H1 (cell line): ENCODE data around the gene FCN2. TPM values are rescaled to one million over a fixed set of nuclear protein-coding genes. Genes with fewer than 3 reads are reported as not detected.

Experiments
- CTCF ChIA-PET: fragments of 300-600 bp; sonication (Branson Sonifier 250); formaldehyde crosslinking; loops from one replicate; lab custom pipeline; 2021; ENCODE audit not compliant: partially characterized antibody; lab: Charles Lee
- POLR2A ChIA-PET: fragments of 300-600 bp; sonication (Branson Sonifier 250); formaldehyde crosslinking; loops from one replicate; lab custom pipeline; 2021; ENCODE audit warnings: inconsistent platforms; ENCODE audit not compliant: partially characterized antibody; lab: Charles Lee
- DNase-seq, 2 experiments: peaks; one replicate each; pipeline versions ENCODE4 v3.0.0 to v3.0.0-alpha.2; 2010 to 2022; ENCODE audit warnings: low spot score in 2 of 2, low read depth in 1 of 2, mixed read lengths in 1 of 2
- FAIRE-seq: peaks from 2 replicates; lab custom pipeline; 2011; peaks lifted over from hg19 to GRCh38; lab: Jason Lieb, UNC
- H2AFZ ChIP-seq: 2 replicates; pipeline ENCODE4 v1.8.1; 2012; ENCODE audit warnings: low read length, inconsistent platforms
- H2AK5ac ChIP-seq: 2 replicates; pipeline ENCODE4 v1.6.1; 2013; ENCODE audit warnings: low read depth, low read length
- H2BK120ac ChIP-seq: replicated peaks from 2 replicates; pipeline ENCODE3; 2013; ENCODE audit warnings: low read depth, low read length, inconsistent platforms
- H2BK12ac ChIP-seq: 2 replicates; pipeline ENCODE4 v1.6.1; 2013; ENCODE audit warnings: low read depth, low read length
- H2BK15ac ChIP-seq: 2 replicates; pipeline ENCODE4 v1.6.1; 2013; ENCODE audit warnings: low read length
- H2BK20ac ChIP-seq: 2 replicates; pipeline ENCODE4 v1.6.1; 2013; ENCODE audit warnings: low read length
- H2BK5ac ChIP-seq: 2 replicates; pipeline ENCODE4 v1.6.1; 2013; ENCODE audit warnings: low read depth, low read length
- H3K14ac ChIP-seq: 2 replicates; pipeline ENCODE4 v1.6.1; 2013; ENCODE audit warnings: inconsistent platforms; ENCODE audit not compliant: insufficient read length
- H3K18ac ChIP-seq: 2 replicates; pipeline ENCODE4 v1.6.1; 2013; ENCODE audit warnings: low read length; ENCODE audit errors: extremely low read depth
- H3K23ac ChIP-seq: 2 replicates; pipeline ENCODE4 v1.6.1; 2013; ENCODE audit warnings: inconsistent platforms; ENCODE audit not compliant: insufficient read length
- H3K23me2 ChIP-seq: 2 replicates; pipeline ENCODE4 v1.6.1; 2013; ENCODE audit warnings: low read depth, low read length
- H3K27ac ChIP-seq: 2 replicates; pipeline ENCODE4 v1.6.1; 2011; ENCODE audit warnings: low read depth, low read length, inconsistent platforms
- H3K27me3 ChIP-seq, 4 experiments: replicated peaks in 1 of 4; 1 replicate in 1 of 4; 2 replicates in 3 of 4; pipeline versions ENCODE4 v1.6.1 to v1.8.1; 2011 to 2013; ENCODE audit warnings: low read length in 3 of 4, mild to moderate bottlenecking in 3 of 4, inconsistent platforms in 2 of 4, mixed read lengths in 2 of 4, moderate library complexity in 1 of 4; ENCODE audit not compliant: control insufficient read depth in 3 of 4, insufficient read depth in 3 of 4; ENCODE audit errors: extremely low read depth in 1 of 4
- H3K36me3 ChIP-seq, 4 experiments: 2 replicates each; pipeline versions ENCODE4 v1.6.1 to v1.8.1; 2011 to 2013; ENCODE audit warnings: mild to moderate bottlenecking in 4 of 4, low read length in 3 of 4, moderate library complexity in 2 of 4, control low read depth in 1 of 4, inconsistent platforms in 1 of 4; ENCODE audit not compliant: insufficient read depth in 4 of 4, control insufficient read depth in 2 of 4
- H3K4ac ChIP-seq: replicated peaks from 2 replicates; pipeline ENCODE3; 2013; ENCODE audit warnings: low read length, low read depth, mixed read lengths, inconsistent platforms; ENCODE audit not compliant: insufficient read length
- H3K4me1 ChIP-seq, 4 experiments: replicated peaks in 1 of 4; 1 replicate in 1 of 4; 2 replicates in 3 of 4; pipeline versions ENCODE4 v1.6.1 to v1.8.1; 2011 to 2013; ENCODE audit warnings: low read length in 3 of 4, inconsistent platforms in 2 of 4, mixed read lengths in 1 of 4; ENCODE audit not compliant: insufficient read depth in 4 of 4, control insufficient read depth in 3 of 4
- H3K4me2 ChIP-seq, 2 experiments: 2 replicates each; pipeline versions ENCODE4 v1.6.1 to v1.8.1; 2011 to 2013; ENCODE audit warnings: low read depth in 2 of 2, low read length in 2 of 2, control low read depth in 1 of 2, inconsistent platforms in 1 of 2, mild to moderate bottlenecking in 1 of 2; ENCODE audit not compliant: insufficient read depth in 1 of 2
- H3K4me3 ChIP-seq, 4 experiments: fragments of 200-600, 300-600 bp in 1 of 4; sonication (generic), shearing (Covaris generic), sonication (Bioruptor Twin) in 1 of 4; 2 replicates each; pipeline versions ENCODE4 v1.5.1 to v1.8.1; 2011 to 2016; ENCODE audit warnings: low read length in 4 of 4, low read depth in 3 of 4, control low read depth in 2 of 4, inconsistent platforms in 2 of 4, mild to moderate bottlenecking in 2 of 4, mixed read lengths in 1 of 4, moderate library complexity in 1 of 4; ENCODE audit not compliant: insufficient read depth in 2 of 4; ENCODE audit errors: extremely low read depth in 1 of 4
- H3K56ac ChIP-seq: replicated peaks from 2 replicates; pipeline ENCODE3; 2013; ENCODE audit warnings: low read depth, mild to moderate bottlenecking, mixed read lengths, low read length, inconsistent platforms; ENCODE audit not compliant: insufficient read length
- H3K79me1 ChIP-seq: 2 replicates; pipeline ENCODE4 v1.6.1; 2013; ENCODE audit warnings: low read depth, low read length, control low read depth
- H3K79me2 ChIP-seq, 2 experiments: 2 replicates each; pipeline versions ENCODE4 v1.6.1 to v1.8.1; 2012 to 2013; ENCODE audit warnings: low read length in 2 of 2, mild to moderate bottlenecking in 2 of 2, inconsistent platforms in 1 of 2; ENCODE audit not compliant: insufficient read depth in 2 of 2, control insufficient read depth in 1 of 2
- H3K9ac ChIP-seq, 4 experiments: replicated peaks in 1 of 4; 1 replicate in 1 of 4; 2 replicates in 3 of 4; pipeline versions ENCODE4 v1.6.1 to v1.8.1; 2011 to 2013; ENCODE audit warnings: low read depth in 3 of 4, low read length in 3 of 4, control low read depth in 2 of 4, mild to moderate bottlenecking in 2 of 4, moderate library complexity in 2 of 4, inconsistent platforms in 1 of 4; ENCODE audit errors: extremely low read depth in 1 of 4
- H3K9me3 ChIP-seq, 2 experiments: 2 replicates each; pipeline versions ENCODE4 v1.6.1 to v1.8.1; 2012 to 2013; ENCODE audit warnings: mild to moderate bottlenecking in 2 of 2, moderate library complexity in 2 of 2, control low read depth in 1 of 2, inconsistent platforms in 1 of 2, low read depth in 1 of 2, low read length in 1 of 2, mixed read lengths in 1 of 2; ENCODE audit not compliant: insufficient read depth in 2 of 2
- H4K20me1 ChIP-seq, 2 experiments: replicated peaks in 1 of 2; 2 replicates each; pipeline versions ENCODE3 to v1.8.1; 2011 to 2013; ENCODE audit warnings: inconsistent platforms in 2 of 2, low read length in 2 of 2, mild to moderate bottlenecking in 1 of 2; ENCODE audit not compliant: insufficient read depth in 2 of 2, control insufficient read depth in 1 of 2
- H4K5ac ChIP-seq: 2 replicates; pipeline ENCODE4 v1.6.1; 2013; ENCODE audit warnings: low read length, low read depth, mixed read lengths, inconsistent platforms; ENCODE audit not compliant: insufficient read length
- H4K8ac ChIP-seq: 2 replicates; pipeline ENCODE4 v1.8.0; 2013; ENCODE audit warnings: mild to moderate bottlenecking, moderate library complexity, low read length, inconsistent platforms; ENCODE audit not compliant: insufficient read depth; ENCODE audit errors: extremely low read depth
- H4K91ac ChIP-seq: replicated peaks from 2 replicates; pipeline ENCODE3; 2013; ENCODE audit warnings: low read length, mixed read lengths, inconsistent platforms; ENCODE audit not compliant: insufficient read length
- CHD1 ChIP-seq: IDR thresholded peaks from 2 replicates; pipeline ENCODE4 v1.6.1; 2012; ENCODE audit warnings: low read depth, low read length, improper control_type of control experiment
- EGR1 ChIP-seq: IDR thresholded peaks from 2 replicates; pipeline ENCODE4 v1.6.1; 2011; ENCODE audit warnings: low read depth, low read length, borderline replicate concordance
- EP300 ChIP-seq, 2 experiments: IDR thresholded peaks; 1 replicate in 1 of 2; 2 replicates in 1 of 2; pipeline ENCODE4 v1.6.1; 2011 to 2012; ENCODE audit warnings: low read depth in 2 of 2, low read length in 2 of 2, mild to moderate bottlenecking in 2 of 2, borderline replicate concordance in 1 of 2, inconsistent platforms in 1 of 2, moderate library complexity in 1 of 2
- SAP30 ChIP-seq: fragments of 300-600 bp; sonication (generic); IDR thresholded peaks from 2 replicates; pipeline ENCODE4 v1.7.1; 2012; ENCODE audit warnings: low read length, moderate library complexity, mild to moderate bottlenecking, inconsistent platforms; ENCODE audit not compliant: insufficient read depth, insufficient replicate concordance
- WGBS, 2 experiments: shearing (Covaris generic) in 1 of 2; methylation state at CpG; one replicate each; pipeline versions ENCODE4 v1.1.6 to v1.1.7; 2013 to 2015; ENCODE audit warnings: low lambda C conversion rate in 2 of 2, mixed read lengths in 2 of 2, inconsistent platforms in 1 of 2, low coverage in 1 of 2, missing lambda C conversion rate in 1 of 2; ENCODE audit not compliant: insufficient replicate concordance in 2 of 2, insufficient coverage in 1 of 2, insufficient read length in 1 of 2; ENCODE audit errors: extremely low coverage in 1 of 2, missing lambda C conversion rate in 1 of 2; 5-methylcytosine and 5-hydroxymethylcytosine counted together
- polyA plus RNA-seq, 7 experiments: library from polyadenylated mRNA; depleted of rRNA in 3 of 7; stranded (reverse) in 5 of 7; unstranded in 2 of 7; fragments of >200 nt in 5 of 7; fragments of 200-250 nt in 2 of 7; gene quantifications; 1 replicate in 5 of 7; 2 replicates in 1 of 7; 4 replicates in 1 of 7; pipeline versions ENCODE4 v1.2.1 to v1.2.3, GENCODE V29; 2011 to 2013; ENCODE audit warnings: missing spikeins in 2 of 7, mixed read lengths in 2 of 7
- total RNA-seq: library from RNA; stranded (reverse); fragmentation: NEBNext Ultra II Directional; extraction: Animal tissue kit (Norgen Biotek cat#: 25700); gene quantifications from 2 replicates; pipeline ENCODE4 v1.2.1, GENCODE V29; 2021

Gene FCN2
- total and polyA plus RNA-seq, 2 of the 8 experiments (the other 6 are each of a cell fraction or from before 2014, with no cell fraction given) = not detected

- no peaks in the 10 kb centered on the region for H4K20me1 ChIP-seq
- H2BK5ac ChIP-seq = no peak overlapping the region
- 83% methylated on average over 3 of the region's 3 CpGs; no CpG with 5 or more reads in 1 of the 2 experiments for WGBS, 2 experiments
- H3K27me3 ChIP-seq = no peaks in the 10 kb centered on the region
- H3K56ac ChIP-seq = no peak overlapping the region
- peaks cover 11 to 14% of the 10 kb centered on the region in 2 experiments; a peak in 3 of 4 replicates for H3K9me3 ChIP-seq
- no peak for FAIRE-seq
- no peak overlapping the region for H4K5ac ChIP-seq
- no peak overlapping the region for H2AK5ac ChIP-seq
- no peaks in the 10 kb centered on the region for H3K23me2 ChIP-seq
- no peak overlapping the region for H3K14ac ChIP-seq
- H4K91ac ChIP-seq = no peak overlapping the region
- no peak overlapping the region for H2BK15ac ChIP-seq
- no peak overlapping the region for H4K8ac ChIP-seq
- no peaks in the 10 kb centered on the region for H3K36me3 ChIP-seq
- POLR2A ChIA-PET = no interaction called here
- H3K4me2 ChIP-seq = no peak overlapping the region
- H3K23ac ChIP-seq = no peak overlapping the region
- no peaks in the 10 kb centered on the region for H3K4me1 ChIP-seq
- no peak overlapping the region for H2BK20ac ChIP-seq
- no peaks in the 10 kb centered on the region for H3K79me2 ChIP-seq
- no peak for DNase-seq
- no peak overlapping the region for H3K9ac ChIP-seq
- CTCF ChIA-PET = interaction anchor here (1.4 kb wide), 1 partner anchor 21 kb away, joined by 3 read pairs; no protein-coding TSS in a partner anchor
- H3K4ac ChIP-seq = no peak overlapping the region
- H2AFZ ChIP-seq = no peak overlapping the region
- H2BK12ac ChIP-seq = no peak overlapping the region
- no peak overlapping the region for H3K27ac ChIP-seq
- H3K18ac ChIP-seq = no peak overlapping the region
- no peaks in the 10 kb centered on the region for H3K79me1 ChIP-seq
- H2BK120ac ChIP-seq = no peak overlapping the region
- no peak overlapping the region for H3K4me3 ChIP-seq
- no peak for TF ChIP-seq EGR1
- TF ChIP-seq SAP30 = no peak
- no peak for TF ChIP-seq EP300 (IDR thresholded peaks at IDR 0.05; ENCODE audit: borderline replicate concordance in 1 of 2, low read depth in 2 of 2, low read length in 2 of 2)
- no peak for TF ChIP-seq CHD1
Observed at GRCh38 chr9:134895097-134895496, 14.5 kb downstream of the FCN2 start.
